HG03521 (cell line): ENCODE measurements around the gene NOPCHAP1.
"Not testable (repeated sequence)": the region's sequence is repeated elsewhere in the genome, so short reads cannot be mapped to it uniquely, and the experiment has no call there.

Source experiments
- ATAC-seq: cut with Tn5 transposase; IDR thresholded peaks from one replicate; pipeline ENCODE4 v1.9.1; 2021; ENCODE audit warnings: mild to moderate bottlenecking, moderate library complexity; ENCODE audit not compliant: unreplicated experiment

The NOPCHAP1 gene

DNA sequence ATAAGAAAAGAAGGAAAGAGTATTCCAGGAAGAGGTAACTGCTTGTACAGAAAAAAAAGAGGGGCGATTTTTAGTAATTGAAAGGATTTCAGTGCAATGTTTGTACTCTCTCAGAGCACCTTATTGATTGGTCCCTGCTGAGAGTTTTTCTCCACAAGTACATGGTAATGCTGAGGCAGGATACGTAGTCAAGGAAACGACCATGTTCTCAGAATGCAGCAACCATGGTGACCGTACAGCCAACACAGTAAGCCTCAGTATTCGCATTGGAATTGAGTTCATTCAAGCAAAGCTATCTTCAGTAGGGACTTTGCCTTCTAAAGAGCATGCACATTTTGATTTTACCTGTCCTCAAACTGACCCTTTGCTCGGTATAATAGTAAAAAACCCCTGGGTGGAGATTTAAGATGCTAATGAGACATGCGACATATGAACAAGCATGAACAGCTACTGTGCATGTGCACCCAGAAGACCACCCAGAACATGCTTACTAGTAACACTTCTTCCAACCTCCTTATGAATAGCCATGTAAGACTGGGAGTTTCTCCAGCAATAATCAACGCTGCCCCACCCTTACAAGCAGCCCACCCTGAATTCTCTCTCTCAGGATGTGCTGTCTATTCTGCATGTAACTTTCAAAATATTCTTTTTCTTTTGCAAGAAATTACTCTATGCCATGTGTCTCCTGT lies 21.8 kb upstream of the NOPCHAP1 start:
- no peak for ATAC-seq

DNA sequence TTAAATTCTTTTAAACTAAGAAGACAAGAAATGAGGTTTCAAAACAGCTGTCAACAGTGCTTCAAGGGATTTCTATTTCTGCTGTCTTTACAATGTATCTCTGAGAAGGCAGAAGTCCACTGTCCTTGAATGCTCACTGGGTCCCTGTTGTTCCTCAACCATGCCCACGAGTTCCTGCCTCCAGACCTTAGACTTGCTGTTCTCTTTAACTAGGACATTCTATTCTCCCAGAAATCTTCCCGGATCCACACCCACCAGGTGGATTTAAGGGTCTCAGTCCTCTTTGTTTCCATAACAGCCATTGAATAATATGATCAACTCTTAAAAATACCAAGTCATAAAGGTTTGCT lies 21.3 kb upstream of the NOPCHAP1 start:
- ATAC-seq, result no peak

DNA sequence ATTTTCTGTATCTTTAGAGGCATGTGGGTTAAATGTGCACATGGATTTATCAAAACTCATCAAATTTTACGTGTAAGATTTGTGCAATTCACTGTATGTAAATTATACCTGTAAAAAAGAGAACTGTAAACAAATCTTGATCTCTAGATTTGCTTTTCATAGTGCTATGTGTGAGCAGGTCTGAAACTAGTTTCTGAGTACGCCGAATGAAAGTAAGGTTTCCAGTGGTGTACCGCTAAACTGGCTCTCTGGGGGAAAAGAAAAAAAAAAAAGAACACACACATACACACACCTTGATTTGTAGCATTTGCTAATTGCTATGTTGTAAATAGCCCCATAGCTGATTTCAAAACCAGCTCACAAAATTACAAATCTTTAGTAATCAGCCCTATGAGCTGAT lies 19.4 kb upstream of the NOPCHAP1 start:
- ATAC-seq, result peak; percentile 90

DNA sequence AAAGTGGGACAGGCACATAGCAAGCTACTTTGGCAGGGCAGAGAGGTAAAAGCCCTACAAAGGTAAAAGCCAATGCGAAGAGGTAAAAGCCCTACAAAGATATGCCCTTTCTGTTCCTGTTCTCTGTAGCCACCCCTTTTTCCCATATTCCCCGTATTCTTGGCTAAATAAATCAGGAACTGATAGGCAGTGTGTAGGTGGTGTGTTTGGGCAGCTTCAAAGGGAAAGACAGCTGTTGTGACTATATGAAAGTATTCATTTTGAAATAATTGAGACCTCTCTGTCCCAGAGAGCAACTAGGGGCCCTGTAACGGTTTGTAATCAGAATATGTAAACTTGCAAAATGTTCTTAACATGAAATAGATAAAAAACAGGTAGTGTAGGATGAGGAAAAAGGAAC lies 16.8 kb upstream of the NOPCHAP1 start:
- no peak for ATAC-seq

DNA sequence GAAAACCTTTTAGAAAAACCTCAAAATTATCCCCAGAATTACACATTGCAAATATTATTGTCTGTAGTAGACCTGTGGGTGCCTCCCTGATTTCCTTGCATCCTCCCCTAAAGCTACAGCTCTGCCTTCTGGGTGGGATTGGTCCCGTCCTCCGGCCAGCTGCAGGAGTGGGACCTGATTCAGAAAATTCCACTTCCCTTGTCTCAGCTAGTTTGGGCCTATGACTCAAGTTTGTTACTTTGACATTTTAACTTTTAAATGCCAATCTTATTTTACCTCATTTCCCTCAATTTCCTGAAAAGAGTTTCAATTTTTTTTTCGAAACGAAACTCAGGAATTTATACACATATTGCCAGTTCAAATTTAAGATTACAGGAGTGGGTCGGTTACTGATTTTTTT lies 14.8 kb upstream of the NOPCHAP1 start:
- ATAC-seq, result no peak

DNA sequence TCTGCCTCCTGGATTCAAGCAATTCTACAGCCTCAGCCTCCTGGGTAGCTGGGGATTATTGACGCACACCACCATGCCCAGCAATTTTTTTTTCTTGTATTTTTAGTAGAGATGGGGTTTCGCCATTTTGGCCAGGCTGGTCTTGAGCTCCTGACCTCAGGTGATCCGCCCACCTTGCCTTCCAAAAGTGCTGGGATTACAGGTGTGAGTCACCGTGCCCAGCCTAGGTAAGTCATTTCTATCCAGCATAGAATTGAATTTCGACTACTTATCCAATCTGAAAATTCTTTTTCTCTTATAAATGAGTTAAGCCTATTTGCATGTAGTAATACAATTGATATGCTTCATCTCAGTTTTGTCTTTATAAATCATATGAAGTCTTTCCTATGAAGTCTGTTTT lies 12.9 kb upstream of the NOPCHAP1 start:
- ATAC-seq, result no peak

DNA sequence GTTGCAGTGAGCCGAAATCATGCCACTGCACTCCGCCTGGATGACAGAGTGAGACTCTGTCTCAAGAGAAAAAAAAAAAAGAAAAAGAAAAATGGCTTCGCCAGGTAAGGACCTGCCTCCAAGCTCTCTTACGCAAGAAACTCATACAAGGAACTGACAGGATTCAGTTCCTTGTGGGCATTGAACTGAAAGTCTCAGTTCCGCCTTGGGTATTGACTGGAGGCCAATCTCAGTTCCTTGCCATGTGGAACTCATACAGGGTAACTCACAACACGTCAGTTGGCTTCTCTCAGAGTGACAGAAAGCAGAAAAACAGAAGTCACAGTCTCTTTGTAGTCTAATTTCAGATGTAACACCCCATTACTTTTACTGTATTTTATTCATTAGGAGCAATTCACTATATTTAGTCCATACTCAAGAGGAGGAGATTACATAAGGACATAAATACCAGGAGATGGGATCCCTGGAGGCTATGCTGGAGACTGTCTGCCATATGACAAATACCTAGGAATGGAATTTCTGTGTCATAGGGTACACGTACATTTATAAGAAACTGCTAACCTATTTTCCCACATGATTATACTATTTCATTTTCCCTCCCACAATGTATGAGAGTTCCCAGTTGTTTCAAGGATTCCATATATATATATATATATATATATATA lies 11.4 kb upstream of the NOPCHAP1 start:
- peak; percentile 90 for ATAC-seq

DNA sequence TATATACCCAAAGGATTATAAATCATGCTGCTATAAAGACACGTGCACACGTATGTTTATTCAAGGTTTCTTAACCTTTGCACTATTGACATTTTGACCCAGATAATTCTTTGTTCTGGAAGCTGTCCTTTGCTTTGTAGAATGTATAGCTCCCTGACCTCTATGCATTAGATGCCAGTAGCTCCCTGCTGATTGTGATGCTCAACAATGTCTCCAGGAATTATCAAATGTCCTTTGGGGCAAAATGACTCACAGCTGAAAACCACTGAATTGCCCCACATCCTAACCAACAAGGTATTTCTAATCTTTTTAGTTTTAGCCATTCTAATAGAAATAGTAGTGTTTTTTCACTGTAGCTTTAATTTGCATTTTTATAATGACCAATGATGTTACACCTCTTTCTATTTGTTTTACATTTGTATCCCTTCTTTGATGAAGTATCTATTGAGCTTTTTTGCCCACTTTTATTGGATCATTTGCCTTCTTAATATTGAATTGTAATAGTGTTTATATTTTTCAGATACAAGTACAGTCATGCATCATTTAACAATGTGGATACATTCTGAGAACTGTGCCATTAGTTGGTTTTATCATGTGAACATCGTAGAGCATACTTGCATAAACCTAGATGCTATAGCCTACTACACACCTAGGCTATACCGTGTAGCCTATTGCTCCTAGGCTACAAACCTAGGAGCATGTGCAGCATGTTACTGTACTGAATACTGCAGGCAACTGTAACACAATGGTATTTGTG lies 10.4 kb upstream of the NOPCHAP1 start:
- no peak for ATAC-seq

DNA sequence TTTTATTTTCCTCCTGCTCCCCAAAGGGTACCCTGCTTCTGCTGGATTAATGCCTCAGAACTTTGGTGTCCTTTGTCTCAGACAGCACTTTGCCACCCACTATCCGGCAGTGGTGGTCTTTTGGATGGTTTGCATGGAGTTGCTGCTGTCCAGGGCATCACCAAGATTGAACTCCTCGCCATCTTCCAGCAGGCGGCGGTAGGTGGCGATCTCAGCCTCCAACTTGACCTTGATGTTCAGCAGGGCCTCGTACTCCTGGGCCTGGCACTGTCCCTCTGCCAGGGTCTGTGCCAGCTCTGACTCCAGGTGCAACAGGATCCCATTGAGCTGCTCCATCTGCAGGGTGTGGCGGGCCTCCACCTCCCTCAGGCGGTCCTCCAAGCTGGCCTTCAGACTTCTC lies 9.4 kb upstream of the NOPCHAP1 start:
- ATAC-seq, result no peak

DNA sequence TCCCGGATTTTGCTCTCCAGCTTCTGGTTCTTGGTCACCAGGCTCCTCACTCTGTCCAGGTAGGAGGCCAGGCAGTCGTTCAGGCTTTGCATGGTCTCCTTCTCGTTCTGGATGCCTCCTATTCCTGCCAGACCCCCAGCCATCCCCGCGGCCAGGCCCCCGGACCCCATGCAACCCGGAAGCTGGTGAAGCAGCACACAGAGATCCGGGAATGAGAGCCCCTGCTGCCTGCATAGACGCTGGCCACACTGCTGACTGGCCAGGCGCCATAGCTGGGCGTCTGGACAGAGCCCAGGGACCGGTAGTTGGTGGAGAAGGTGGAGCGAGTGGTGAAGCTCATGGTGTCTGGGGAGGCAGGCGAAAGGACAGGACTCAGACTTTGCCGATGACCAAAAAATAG lies 8.4 kb upstream of the NOPCHAP1 start:
- not testable (repeated sequence) for ATAC-seq

DNA sequence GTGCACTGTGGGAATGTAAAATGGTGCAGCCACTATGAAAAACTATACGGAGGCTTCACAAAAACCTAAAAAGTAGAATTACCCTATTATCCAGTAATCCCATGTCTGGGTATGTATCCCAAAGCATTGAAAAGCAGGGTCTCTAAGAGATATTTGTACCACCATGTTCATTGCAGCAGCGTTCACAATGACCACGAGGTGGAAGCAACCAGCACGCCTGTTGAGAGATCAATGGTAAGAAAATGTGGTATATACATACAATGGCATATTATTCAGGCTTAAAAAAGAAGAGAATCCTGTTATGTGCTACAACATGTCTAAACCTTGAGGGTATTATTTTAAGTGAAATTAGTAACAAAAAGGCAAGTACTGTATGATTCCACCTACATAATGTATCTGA lies 910 bp upstream of the NOPCHAP1 start:
- ATAC-seq, result no peak

DNA sequence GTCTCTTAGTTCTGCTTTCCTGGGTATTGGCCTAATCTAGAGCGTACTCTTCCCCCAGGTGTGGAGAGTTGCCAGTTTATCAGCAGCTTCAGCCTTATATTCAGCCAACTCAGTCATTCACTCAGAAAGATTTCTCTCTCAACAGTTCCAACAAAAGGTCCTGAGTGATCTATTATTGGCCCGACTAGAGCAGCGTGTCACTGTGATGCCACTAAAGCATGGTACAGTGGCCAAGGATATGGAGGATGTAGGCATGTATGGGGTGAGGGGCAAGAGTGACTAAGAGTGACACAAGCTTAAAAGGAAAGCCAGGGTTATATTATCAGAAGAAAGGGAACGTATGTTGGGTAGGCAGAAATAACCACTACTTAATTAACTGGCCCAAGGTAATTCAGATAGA lies 4.8 kb downstream of the NOPCHAP1 start:
- no peak for ATAC-seq

DNA sequence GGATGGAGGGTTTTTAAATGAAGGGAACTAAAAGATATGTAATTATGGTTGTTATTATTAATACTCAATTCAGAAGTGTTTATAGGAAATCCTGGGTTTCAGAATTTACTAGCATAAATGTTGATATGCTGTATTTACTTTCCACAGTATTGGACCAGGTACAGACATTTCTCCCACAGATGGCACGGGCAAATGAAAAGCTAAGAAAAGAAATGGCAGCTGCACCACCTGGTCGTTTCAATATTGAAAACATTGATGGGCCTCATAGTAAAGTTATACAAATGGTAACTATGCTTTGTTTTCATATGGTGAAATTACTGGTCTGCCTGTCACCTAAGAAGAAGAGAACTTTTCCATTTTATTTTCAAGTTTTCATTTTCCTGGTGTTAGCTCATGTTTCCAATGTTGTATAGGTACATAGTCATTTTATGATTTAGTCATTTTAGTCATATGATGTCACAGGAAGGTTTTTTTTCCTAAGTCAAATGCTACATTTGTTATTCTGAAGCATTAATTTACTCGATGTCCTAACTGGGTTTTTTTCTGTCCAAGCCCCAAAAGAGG lies 5.5 kb downstream of the NOPCHAP1 start:
- no peak for ATAC-seq

DNA sequence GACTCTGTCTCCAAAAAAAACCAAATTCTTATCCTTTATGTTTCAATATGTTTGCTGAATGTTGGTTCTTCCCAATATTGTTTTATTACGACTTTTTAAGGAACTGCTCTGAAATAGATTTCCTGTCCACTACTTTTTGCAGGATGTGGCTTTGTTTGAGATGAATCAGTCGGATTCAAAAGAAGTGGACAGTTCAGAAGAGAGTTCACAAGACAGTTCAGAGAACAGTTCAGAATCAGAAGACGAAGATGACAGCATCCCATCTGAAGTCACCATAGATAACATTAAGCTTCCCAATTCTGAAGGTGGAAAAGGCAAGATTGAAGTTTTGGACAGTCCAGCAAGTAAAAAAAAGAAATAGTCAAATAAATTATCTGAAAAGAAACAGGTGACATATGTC lies 8.2 kb downstream of the NOPCHAP1 start:
- no peak for ATAC-seq

DNA sequence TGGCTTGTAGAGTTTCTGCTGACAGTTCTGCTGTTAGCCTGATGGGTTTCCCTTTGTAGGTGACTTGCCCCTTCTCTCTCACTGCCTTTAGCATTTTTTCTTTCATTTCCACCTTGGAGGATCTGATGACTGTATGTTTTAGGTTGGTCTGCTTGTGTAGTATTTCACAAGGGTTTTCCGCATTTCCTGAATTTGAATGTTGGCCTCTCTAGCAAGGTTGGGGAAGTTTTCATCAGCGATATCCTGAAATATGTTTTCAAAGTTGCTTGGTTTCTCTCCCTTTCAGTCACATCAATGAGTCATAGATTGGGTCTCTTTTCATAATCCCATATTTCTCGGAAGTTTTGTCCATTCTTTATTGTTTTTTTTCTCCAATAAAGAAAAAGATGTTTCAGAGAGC lies 11.4 kb downstream of the NOPCHAP1 start:
- ATAC-seq, result no peak

DNA sequence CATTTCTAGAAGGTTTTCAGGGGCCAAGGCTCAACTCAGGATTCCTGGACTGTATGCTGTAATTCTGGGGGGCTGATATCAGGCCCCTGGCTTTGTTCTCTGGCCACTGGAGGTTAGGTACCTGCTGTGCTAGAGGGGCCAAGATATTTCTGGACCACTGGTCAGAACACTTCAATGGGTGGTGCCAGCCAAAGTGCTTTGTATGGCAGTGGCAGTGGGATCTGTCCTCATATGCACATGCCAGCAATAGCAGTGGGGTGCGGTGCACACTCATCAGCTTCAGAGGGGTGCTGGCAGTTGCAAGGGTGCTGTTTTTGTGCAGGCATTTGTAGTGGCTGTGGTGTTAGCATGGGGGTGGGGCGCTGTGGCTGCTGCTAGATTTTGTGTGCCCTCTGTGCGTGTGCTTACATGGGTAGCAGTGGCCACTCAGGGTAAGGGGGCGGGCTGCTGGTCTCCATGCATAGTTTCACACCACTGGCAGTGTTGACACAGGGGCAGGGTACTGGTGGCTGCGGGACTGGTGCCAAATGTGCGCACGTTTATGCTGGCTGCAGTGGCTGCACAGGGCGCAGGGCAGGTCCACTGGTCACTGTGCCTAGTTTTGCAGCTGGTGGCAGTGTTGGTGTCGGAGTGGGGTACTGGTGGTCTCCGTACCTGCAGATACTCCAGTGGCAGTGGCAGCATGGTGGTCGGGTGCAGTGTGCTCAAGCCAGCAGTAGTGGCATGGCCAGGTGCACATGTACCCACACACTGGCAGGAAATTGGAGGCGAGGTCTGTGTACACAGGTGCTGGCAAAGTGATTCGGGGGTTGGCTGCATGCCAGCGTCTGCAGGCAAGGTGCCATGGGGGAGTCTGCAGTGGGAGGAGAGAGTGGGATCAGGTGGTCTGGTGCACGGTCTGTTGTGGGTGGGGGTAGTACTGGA lies 12.6 kb downstream of the NOPCHAP1 start:
- no peak for ATAC-seq

DNA sequence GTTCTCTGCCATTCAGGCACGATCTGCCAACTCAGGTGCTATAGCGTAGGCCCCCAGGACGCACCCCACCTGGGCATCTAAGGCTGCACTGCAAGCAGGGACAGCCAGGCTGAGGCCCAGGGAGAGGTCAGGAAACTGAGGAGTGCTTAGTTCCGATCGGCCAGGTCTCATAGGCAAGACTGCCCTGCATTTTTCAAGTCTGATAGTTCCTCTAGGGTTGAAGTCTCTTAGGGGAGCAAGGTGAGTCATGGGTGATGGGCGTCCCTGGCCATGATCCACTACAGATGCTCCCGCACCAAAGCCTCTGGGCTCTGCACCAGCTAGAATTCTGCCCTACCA lies 13.2 kb downstream of the NOPCHAP1 start:
- ATAC-seq, result no peak

DNA sequence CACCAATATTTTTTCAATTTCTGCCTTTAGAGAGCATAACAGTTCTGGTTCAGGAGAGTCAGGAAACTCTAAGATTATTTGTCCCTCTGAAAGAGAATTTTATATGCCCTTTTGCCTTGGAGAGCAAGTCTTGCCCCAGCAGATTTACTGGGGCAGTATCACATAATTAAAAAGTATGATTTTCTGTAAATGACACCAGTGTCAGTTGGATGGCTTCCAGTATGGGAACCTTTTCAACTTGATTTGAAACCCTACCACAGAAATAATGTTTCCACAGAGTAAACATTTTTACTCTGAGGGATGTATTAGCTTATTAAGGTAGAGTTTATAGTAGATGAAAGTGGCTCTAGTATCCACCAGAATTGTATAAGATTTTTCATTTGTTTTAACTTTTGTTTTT lies 15.4 kb downstream of the NOPCHAP1 start:
- no peak for ATAC-seq

DNA sequence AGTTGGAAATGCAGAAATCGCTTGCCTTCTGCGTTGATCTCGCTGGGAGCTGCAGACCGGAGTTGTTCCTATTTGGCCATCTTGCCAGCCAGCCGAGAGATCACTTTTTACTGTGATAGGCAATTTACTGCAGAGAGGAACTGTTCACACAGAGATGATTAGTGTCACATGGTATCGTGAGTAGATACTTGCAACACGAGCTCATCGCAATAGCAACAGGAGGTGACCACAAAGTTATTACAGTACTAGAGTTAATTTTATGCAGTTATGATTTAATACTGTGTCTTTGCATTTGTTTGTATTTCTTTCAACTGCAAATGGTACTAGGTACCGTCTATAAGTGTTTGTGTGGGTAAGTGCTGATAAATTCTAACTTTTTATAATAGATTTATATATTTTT lies 27.8 kb downstream of the NOPCHAP1 start:
- ATAC-seq, result no peak

DNA sequence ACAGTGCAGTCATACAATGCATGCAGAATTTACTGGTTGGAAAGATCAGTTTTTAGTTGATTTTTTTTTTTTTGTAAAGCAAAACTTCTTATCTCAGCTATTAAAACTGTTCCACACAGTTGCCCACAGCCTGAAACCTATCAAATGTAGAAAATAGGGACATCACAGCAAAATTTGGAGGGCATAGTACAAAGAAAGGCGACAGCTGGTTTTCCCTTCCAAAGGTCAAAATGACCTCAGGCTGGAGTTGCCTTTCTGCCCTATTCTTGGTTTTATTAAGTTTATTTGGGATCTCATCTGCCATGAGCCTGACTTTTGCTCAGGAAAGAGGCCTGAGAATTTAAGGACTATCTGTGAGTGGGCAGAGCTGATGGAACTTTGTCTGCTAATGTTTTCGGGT lies 28.5 kb downstream of the NOPCHAP1 start:
- no peak for ATAC-seq

DNA sequence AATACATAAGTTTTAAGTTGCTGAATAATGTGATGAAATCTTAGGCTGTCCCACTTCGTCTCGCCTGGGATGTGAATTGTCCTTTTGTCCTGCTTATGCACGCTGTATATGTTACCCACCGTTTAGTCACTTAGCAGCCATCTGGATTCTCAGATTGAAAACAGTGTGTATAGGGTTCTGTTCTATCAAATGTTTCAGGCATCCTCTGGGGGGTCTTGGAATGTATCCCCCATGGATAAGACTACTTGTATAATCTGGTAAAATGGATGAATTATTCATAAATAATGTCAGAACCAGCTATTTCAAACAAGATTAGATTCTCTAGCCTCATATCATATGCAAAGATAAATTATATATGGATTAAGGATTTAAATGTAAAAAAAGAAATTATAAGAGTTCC lies 29.4 kb downstream of the NOPCHAP1 start:
- no peak for ATAC-seq
